ENCODE results near the gene FGGY. TPM values are rescaled to one million over a fixed set of nuclear protein-coding genes. Genes with fewer than 3 reads are reported as not detected.

Gene FGGY
- total RNA-seq, 1 donor from 2014 or later: 16.4 TPM

DNA sequence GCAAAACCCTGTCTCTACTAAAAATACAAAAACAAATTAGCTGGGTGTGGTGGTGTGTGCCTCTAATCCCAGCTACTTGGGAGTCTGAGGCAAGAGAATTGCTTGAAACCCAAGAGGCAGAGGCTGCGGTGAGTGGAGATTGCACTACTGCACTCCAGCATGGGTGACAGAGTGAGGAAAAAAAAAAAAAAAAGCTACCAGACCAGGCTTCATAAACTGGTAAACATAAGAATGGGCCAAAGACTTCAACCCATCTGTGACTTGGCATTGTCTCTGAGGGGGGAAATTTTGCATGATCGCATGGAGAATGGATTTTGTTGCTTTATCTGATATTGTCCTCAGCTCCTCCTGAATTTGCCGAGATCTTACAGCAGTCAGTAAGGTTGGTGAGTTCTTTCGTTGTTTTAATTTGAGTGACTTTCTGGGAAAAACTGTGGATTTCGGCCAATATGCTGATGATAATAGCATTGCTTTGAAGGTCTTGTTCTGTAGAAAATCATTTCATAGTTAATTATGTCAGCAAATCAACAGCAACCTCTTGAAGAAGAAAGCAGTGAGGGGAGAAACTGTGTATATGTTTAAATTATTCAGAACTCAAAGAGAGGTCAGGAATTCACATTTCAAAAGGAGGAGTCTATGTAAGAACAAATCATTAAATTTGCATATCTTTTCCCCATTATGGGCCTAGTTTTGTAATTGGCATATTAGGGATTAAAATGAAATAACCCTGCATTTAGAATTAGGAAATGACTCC is 13.1 kb downstream of the FGGY start:
- H3K9me3 Mint-ChIP-seq: peaks cover 18% of the 10 kb centered on the region
- DNase-seq (ENCODE audit: low read depth, low spot score): no peak
- TF ChIP-seq CTCF (conservative IDR thresholded peaks at IDR 0.05): no peak
- H3K27me3 Mint-ChIP-seq (ENCODE audit: low read depth): no peaks in the 10 kb centered on the region
- H3K4me1 Mint-ChIP-seq: no peaks in the 10 kb centered on the region
- H3K36me3 Mint-ChIP-seq (ENCODE audit: low read depth): peaks cover 12% of the 10 kb centered on the region
- H3K27ac Mint-ChIP-seq (ENCODE audit: unreplicated experiment): no peak overlapping the region
- no peak overlapping the region for H3K4me3 Mint-ChIP-seq

GRCh38 chr1:59310549-59311250 is 13.8 kb downstream of the FGGY start:
- H3K9me3 Mint-ChIP-seq: peaks cover 16% of the 10 kb centered on the region
- H3K36me3 Mint-ChIP-seq (ENCODE audit: low read depth): peaks cover 9% of the 10 kb centered on the region
- TF ChIP-seq CTCF (conservative IDR thresholded peaks at IDR 0.05): no peak
- no peaks in the 10 kb centered on the region for H3K27me3 Mint-ChIP-seq (ENCODE audit: low read depth)
- peaks cover under 1% of the 10 kb centered on the region for H3K4me1 Mint-ChIP-seq
- no peak for DNase-seq (ENCODE audit: low read depth, low spot score)
- H3K27ac Mint-ChIP-seq (ENCODE audit: unreplicated experiment): no peak overlapping the region
- no peak overlapping the region for H3K4me3 Mint-ChIP-seq

DNA sequence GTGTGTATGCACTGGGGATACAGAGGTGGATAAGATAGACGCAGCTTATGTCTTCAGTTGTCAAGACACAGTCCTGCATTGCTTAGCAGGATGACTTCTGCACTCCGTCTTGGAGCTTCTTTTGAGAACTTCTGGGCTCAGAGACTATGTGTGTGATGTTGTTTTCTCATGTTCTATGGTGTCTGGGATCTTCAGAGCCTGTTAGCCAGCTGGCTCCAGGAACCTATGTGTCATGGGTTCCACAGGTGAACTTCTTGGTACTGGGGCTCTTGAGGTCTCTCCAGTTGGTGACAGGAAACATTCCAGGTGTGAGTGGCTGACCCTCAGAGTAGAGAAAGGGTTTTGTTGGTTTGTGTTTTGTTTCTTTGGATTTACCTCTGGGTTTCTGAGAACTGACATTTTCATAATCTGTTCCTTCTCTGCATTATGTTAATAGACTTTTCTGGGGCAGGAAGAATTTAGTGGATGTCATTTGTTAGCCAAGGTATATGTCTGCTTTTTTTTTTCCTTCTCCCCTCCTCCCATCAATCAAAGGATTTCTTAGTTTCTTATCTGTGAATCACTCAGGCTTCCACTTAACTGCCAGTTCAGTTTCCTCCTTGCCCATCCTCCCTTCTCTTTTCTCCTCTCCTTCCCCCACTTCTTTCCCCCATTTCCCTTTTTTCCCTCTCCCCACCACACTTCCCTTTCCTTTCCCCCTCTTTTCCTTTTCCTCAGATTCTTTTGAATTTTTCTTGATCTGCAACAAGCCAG is 18.1 kb downstream of the FGGY start:
- peaks cover 4% of the 10 kb centered on the region for H3K36me3 Mint-ChIP-seq (ENCODE audit: low read depth)
- H3K4me3 Mint-ChIP-seq: no peak overlapping the region
- peak overlapping the region; percentile 9 for H3K27ac Mint-ChIP-seq (ENCODE audit: unreplicated experiment)

DNA sequence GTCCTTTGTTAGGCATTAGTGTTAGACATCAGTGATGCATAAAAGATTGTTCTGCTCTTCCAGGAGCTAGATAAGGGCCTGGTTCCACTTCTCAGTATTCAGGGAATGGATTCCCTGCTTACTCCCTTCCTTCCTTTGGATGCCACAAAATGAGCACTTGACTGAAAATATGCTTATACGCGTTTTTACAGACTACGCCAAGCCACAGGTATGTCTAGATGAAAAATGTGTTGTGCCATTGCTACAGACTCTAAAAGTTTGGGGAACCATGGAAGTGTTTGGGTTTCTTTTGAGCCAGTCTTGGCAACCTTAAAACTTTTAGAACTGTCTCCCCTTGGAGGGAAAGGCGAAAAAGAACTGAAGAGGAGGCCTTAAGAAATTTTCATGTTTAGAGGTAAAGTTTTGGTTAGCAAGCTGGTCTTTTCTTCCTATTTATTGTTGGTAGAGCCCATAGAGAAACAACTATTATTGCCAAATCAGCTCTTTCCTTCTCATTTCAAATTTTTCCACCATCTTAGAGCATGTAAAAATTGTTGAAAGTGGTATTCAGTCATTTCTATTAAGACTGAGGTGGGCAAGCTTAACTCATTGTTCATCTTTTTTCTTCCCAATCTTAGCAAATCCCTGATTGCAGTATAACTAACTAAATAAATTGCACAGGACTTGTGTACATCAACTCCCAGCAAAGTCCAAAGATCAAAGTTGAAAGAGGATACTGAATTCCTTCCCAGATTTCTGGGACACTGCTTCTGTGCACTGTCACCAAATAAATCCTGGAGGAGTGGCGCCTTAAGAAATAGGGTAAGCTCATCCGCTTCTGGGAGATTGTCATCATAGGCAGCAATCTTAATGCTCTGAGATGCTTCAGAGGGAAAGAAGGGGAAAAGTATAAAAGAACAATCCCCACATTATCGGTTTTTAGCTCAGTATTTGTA is 18.9 kb downstream of the FGGY start:
- Mint-ChIP-seq H3K9me3 (peaks cover 7% of the 10 kb centered on the region), H3K4me3 (no peak overlapping the region), H3K27me3 (ENCODE audit: low read depth) (no peaks in the 10 kb centered on the region), H3K36me3 (ENCODE audit: low read depth) (peaks cover 4% of the 10 kb centered on the region), H3K27ac (ENCODE audit: unreplicated experiment) (no peak overlapping the region), H3K4me1 (peaks cover 22% of the 10 kb centered on the region)
- TF ChIP-seq CTCF (conservative IDR thresholded peaks at IDR 0.05): no peak
- no peak for DNase-seq (ENCODE audit: low read depth, low spot score)

More for the DNA sequence above, 18.1 kb downstream of the FGGY start:
- Mint-ChIP-seq H3K27me3 (ENCODE audit: low read depth) (no peaks in the 10 kb centered on the region), H3K9me3 (peaks cover 7% of the 10 kb centered on the region), H3K4me1 (peaks cover 22% of the 10 kb centered on the region)
- TF ChIP-seq CTCF (conservative IDR thresholded peaks at IDR 0.05): no peak
- DNase-seq (ENCODE audit: low read depth, low spot score): no peak

All from neural crest cell (in vitro differentiated cells).